IMR-90 (cell line): ENCODE data around the gene EVI2A. TPM values are rescaled to one million over a fixed set of nuclear protein-coding genes. Genes with fewer than 3 reads are reported as not detected.
A peak's percentile ranks its signal among the peaks of the same experiment; 100 is the strongest.

Experiments
- ATAC-seq: fragments of 200-7000 bp; cut with Tn5 transposase; 2 replicates; pipeline ENCODE4 v1.9.1; 2020; ENCODE audit warnings: low read depth, mild to moderate bottlenecking, moderate library complexity
- BruUV-seq: library from RNA; stranded (reverse); fragments of 400-500 nt; replicated peaks from 2 replicates; lab custom pipeline; 2021; lab: Mats Ljungman, UMichigan
- CTCF ChIA-PET: fragments of 300-600 bp; formaldehyde crosslinking; extraction: SDS; loops from one replicate; lab custom pipeline; 2021; ENCODE audit warnings: antibody characterized with exemption; lab: Yijun Ruan, JAX
- POLR2A ChIA-PET: fragments of 300-600 bp; sonication (Branson Sonifier 250); formaldehyde crosslinking; loops from one replicate; lab custom pipeline; 2022; ENCODE audit warnings: antibody characterized with exemption; ENCODE audit not compliant: unreplicated experiment; lab: Charles Lee
- DNase-seq: peaks from one replicate; pipeline ENCODE4 v3.0.0; 2013
- H2AFZ ChIP-seq: replicated peaks from 2 replicates; pipeline ENCODE3; 2013; ENCODE audit warnings: low read length, mild to moderate bottlenecking; ENCODE audit not compliant: poor library complexity
- H2AK5ac ChIP-seq: 2 replicates; pipeline ENCODE4 v1.6.1; 2013; ENCODE audit warnings: low read depth, low read length, inconsistent platforms
- H2AK9ac ChIP-seq: replicated peaks from 2 replicates; pipeline ENCODE3; 2013; ENCODE audit warnings: mild to moderate bottlenecking, low read depth, low read length, moderate library complexity; ENCODE audit not compliant: poor library complexity
- H2BK120ac ChIP-seq: 2 replicates; pipeline ENCODE4 v1.6.1; 2013; ENCODE audit warnings: low read depth, low read length, inconsistent platforms
- H2BK15ac ChIP-seq: 3 replicates; pipeline ENCODE4 v1.6.1; 2013; ENCODE audit warnings: low read depth, low read length, inconsistent platforms
- H2BK20ac ChIP-seq: 2 replicates; pipeline ENCODE4 v1.6.1; 2013; ENCODE audit warnings: low read depth, mild to moderate bottlenecking, inconsistent platforms, low read length, moderate library complexity
- H2BK5ac ChIP-seq: 2 replicates; pipeline ENCODE4 v1.6.1; 2013; ENCODE audit warnings: mild to moderate bottlenecking, low read depth, low read length, inconsistent platforms; ENCODE audit not compliant: poor library complexity, severe bottlenecking
- H3K14ac ChIP-seq: replicated peaks from 2 replicates; pipeline ENCODE4 v1.6.1; 2013; ENCODE audit warnings: low read depth, low read length, inconsistent platforms
- H3K18ac ChIP-seq: 2 replicates; pipeline ENCODE4 v1.6.1; 2013; ENCODE audit warnings: low read depth, low read length, control low read depth
- H3K23ac ChIP-seq: 2 replicates; pipeline ENCODE4 v1.6.1; 2013; ENCODE audit warnings: low read depth, low read length, inconsistent platforms
- H3K27ac ChIP-seq: 2 replicates; pipeline ENCODE4 v1.5.1; 2013; ENCODE audit warnings: mild to moderate bottlenecking, control low read depth, low read length; ENCODE audit not compliant: insufficient read depth
- H3K27me3 ChIP-seq: 2 replicates; pipeline ENCODE4 v1.6.1; 2013; ENCODE audit warnings: low read length; ENCODE audit not compliant: control insufficient read depth, insufficient read depth
- H3K36me3 ChIP-seq: 2 replicates; pipeline ENCODE4 v1.6.1; 2013; ENCODE audit warnings: low read length, mixed read lengths; ENCODE audit not compliant: control insufficient read depth, insufficient read depth
- H3K4ac ChIP-seq: 2 replicates; pipeline ENCODE4 v1.6.1; 2013; ENCODE audit warnings: low read depth, low read length, inconsistent platforms
- H3K4me1 ChIP-seq: 2 replicates; pipeline ENCODE4 v1.6.1; 2013; ENCODE audit warnings: low read length, mixed read lengths; ENCODE audit not compliant: control insufficient read depth, insufficient read depth
- H3K4me2 ChIP-seq: 2 replicates; pipeline ENCODE4 v1.6.1; 2013; ENCODE audit warnings: low read depth, mild to moderate bottlenecking, control low read depth, low read length, moderate library complexity
- H3K4me3 ChIP-seq: 2 replicates; pipeline ENCODE4 v1.5.1; 2013; ENCODE audit warnings: low read depth, mild to moderate bottlenecking, control low read depth, low read length, moderate library complexity; ENCODE audit not compliant: insufficient read depth
- H3K56ac ChIP-seq: 2 replicates; pipeline ENCODE4 v1.6.1; 2013; ENCODE audit warnings: low read length, inconsistent platforms; ENCODE audit not compliant: insufficient read depth; ENCODE audit errors: extremely low read depth
- H3K79me1 ChIP-seq, 2 experiments: 2 replicates each; pipeline ENCODE4 v1.6.1; 2013; ENCODE audit warnings: low read length in 2 of 2, inconsistent platforms in 1 of 2, low read depth in 1 of 2
- H3K9ac ChIP-seq: 2 replicates; pipeline ENCODE4 v1.6.1; 2013; ENCODE audit warnings: low read depth, low read length, control low read depth
- H3K9me1 ChIP-seq: 2 replicates; pipeline ENCODE4 v1.6.1; 2013; ENCODE audit warnings: low read length, inconsistent platforms; ENCODE audit not compliant: insufficient read depth
- H3K9me3 ChIP-seq: 2 replicates; pipeline ENCODE4 v1.6.1; 2013; ENCODE audit warnings: low read length; ENCODE audit not compliant: control insufficient read depth, insufficient read depth
- H4K20me1 ChIP-seq: 2 replicates; pipeline ENCODE4 v1.6.1; 2013; ENCODE audit warnings: low read length, inconsistent platforms; ENCODE audit not compliant: insufficient read depth
- H4K5ac ChIP-seq: 2 replicates; pipeline ENCODE4 v1.6.1; 2013; ENCODE audit warnings: mild to moderate bottlenecking, low read depth, low read length, control low read depth
- H4K8ac ChIP-seq, 2 experiments: 2 replicates each; pipeline ENCODE4 v1.6.1; 2013; ENCODE audit warnings: low read depth in 2 of 2, low read length in 2 of 2, control low read depth in 1 of 2, inconsistent platforms in 1 of 2
- H4K91ac ChIP-seq: 2 replicates; pipeline ENCODE4 v1.6.1; 2013; ENCODE audit warnings: low read depth, low read length, inconsistent platforms; ENCODE audit not compliant: insufficient read depth
- BHLHE40 ChIP-seq: fragments of 150-350 bp; IDR thresholded peaks from 2 replicates; pipeline ENCODE4 v1.6.1; 2016; ENCODE audit warnings: mild to moderate bottlenecking, low read depth, low read length
- CEBPB ChIP-seq: IDR thresholded peaks from 2 replicates; pipeline ENCODE4 v1.6.1; 2012; ENCODE audit warnings: low read depth, low read length, improper control_type of control experiment
- CTCF ChIP-seq: conservative IDR thresholded peaks from 2 replicates; pipeline ENCODE4 v1.5.1; 2012; ENCODE audit warnings: mild to moderate bottlenecking, low read depth, low read length, improper control_type of control experiment
- ELK1 ChIP-seq: fragments of 150-350 bp; IDR thresholded peaks from 2 replicates; pipeline ENCODE4 v1.6.1; 2016; ENCODE audit warnings: low read depth, mild to moderate bottlenecking, low read length, moderate library complexity, borderline replicate concordance
- MXI1 ChIP-seq: IDR thresholded peaks from 2 replicates; pipeline ENCODE4 v1.6.1; 2012; ENCODE audit warnings: low read depth, mild to moderate bottlenecking, low read length, moderate library complexity, borderline replicate concordance
- SMC3 ChIP-seq: fragments of 150-350 bp; IDR thresholded peaks from 2 replicates; pipeline ENCODE4 v1.6.1; 2016; ENCODE audit warnings: low read depth, mild to moderate bottlenecking, antibody characterized with exemption, low read length, moderate library complexity
- USF2 ChIP-seq: fragments of 150-350 bp; IDR thresholded peaks from 2 replicates; pipeline ENCODE4 v1.6.1; 2017; ENCODE audit warnings: mild to moderate bottlenecking, antibody characterized with exemption, low read length, low read depth
- WGBS, 2 experiments: methylation state at CpG; one replicate each; pipeline versions ENCODE4 v1.1.5 to v1.1.7; 2013; ENCODE audit warnings: missing lambda C conversion rate in 2 of 2; ENCODE audit not compliant: insufficient read length in 1 of 2; ENCODE audit errors: extremely low coverage in 2 of 2; 5-methylcytosine and 5-hydroxymethylcytosine counted together
- dilution Hi-C: fragments of 300-500 bp; cut with HindIII; formaldehyde crosslinking; loops from one replicate; pipeline ENCODE4 v1.14.3; 2018; ENCODE audit warnings: low sequenced_read_pairs; ENCODE audit not compliant: unreplicated experiment
- in situ Hi-C: fragments of 300-500 bp; cut with MboI; formaldehyde crosslinking; loops from 3 replicates; pipeline ENCODE4 v1.14.3; 2019; ENCODE audit warnings: low sequenced_read_pairs, inconsistent platforms, mixed read lengths
- intact Hi-C: fragments of 100-400 bp; cut with micrococcal nuclease; formaldehyde crosslinking; loops from 2 replicates; pipeline ENCODE4 v1.10.0; 2022
- polyA plus RNA-seq, 3 experiments: library from polyadenylated mRNA; depleted of rRNA; stranded (reverse); fragments of >200 nt; gene quantifications; 2 replicates each; pipeline ENCODE4 v1.2.3, GENCODE V29; 2012; ENCODE audit warnings: low replicate concordance in 1 of 3
- total RNA-seq: library from RNA; depleted of rRNA; stranded (reverse); fragments of >200 nt; gene quantifications from 2 replicates; pipeline ENCODE4 v1.2.3, GENCODE V29; 2012

The EVI2A gene
- total and polyA plus RNA-seq, 2 of the 4 experiments (the other 2 are of a cell fraction) = 0.50 to 0.90 TPM

- no peaks in the 10 kb centered on the region; the same call in 1 of the 2 replicates for H3K36me3 ChIP-seq
- in situ Hi-C loops (no loop called here), intact Hi-C loops (no loop called here), dilution Hi-C loops (no loop called here)
- no peaks in the 10 kb centered on the region for H3K27me3 ChIP-seq
- no TSS peak for BruUV-seq
- H3K56ac ChIP-seq = no peak overlapping the region
- ATAC-seq (no peak), DNase-seq (no peak)
- peak overlapping the region; percentile 9; the same call in 1 of the 3 replicates for H2BK15ac ChIP-seq
- TF ChIP-seq BHLHE40 = no peak
- TF ChIP-seq MXI1 = no peak
- TF ChIP-seq ELK1 = no peak
- no peak for TF ChIP-seq SMC3
- TF ChIP-seq CEBPB = no peak
- no peak for TF ChIP-seq CTCF
- no peak for TF ChIP-seq USF2
- H3K9ac ChIP-seq = no peak overlapping the region
- no peak overlapping the region for H4K8ac ChIP-seq
- H3K4ac ChIP-seq = no peak overlapping the region; the same call in 1 of the 2 replicates
- ChIA-PET CTCF (no interaction called here), POLR2A (no interaction called here)
- H4K91ac ChIP-seq = no peak overlapping the region
- H2AK9ac ChIP-seq = no peak overlapping the region
- no peak overlapping the region for H2BK5ac ChIP-seq
- peaks cover 2% of the 10 kb centered on the region; the same call in 1 of the 2 replicates for H3K4me1 ChIP-seq
- H4K5ac ChIP-seq = no peak overlapping the region
- H2BK120ac ChIP-seq = no peak overlapping the region
- no peak overlapping the region for H3K27ac ChIP-seq
- no peak overlapping the region for H3K4me2 ChIP-seq
- H3K9me3 ChIP-seq = no peaks in the 10 kb centered on the region
- 0 out of 2 replicates have a peak overlapping the region, but pooled peaks have one; percentile 21 for H3K14ac ChIP-seq
- H4K20me1 ChIP-seq = no peaks in the 10 kb centered on the region; the same call in 1 of the 2 replicates
- no CpG with 5 or more reads among the region's 3 CpGs for WGBS, 2 experiments
- H2AK5ac ChIP-seq = 0 out of 2 replicates have a peak overlapping the region, but pooled peaks have one; percentile 28
- H3K23ac ChIP-seq = no peak overlapping the region; the same call in 1 of the 2 replicates
- H2AFZ ChIP-seq = no peak overlapping the region
- H3K9me1 ChIP-seq = no peaks in the 10 kb centered on the region; the same call in 1 of the 2 replicates
- no peak overlapping the region for H3K18ac ChIP-seq
- no peak overlapping the region for H3K4me3 ChIP-seq
- peaks cover 5 to 32% of the 10 kb centered on the region in 2 experiments; a peak in 3 of 4 replicates for H3K79me1 ChIP-seq
- H2BK20ac ChIP-seq = 0 out of 2 replicates have a peak overlapping the region, but pooled peaks have one; percentile 43
Measured at GRCh38 chr17:31314782-31315100, 6.7 kb downstream of the EVI2A start.
